ENCODE results near the gene PLXNC1.
A peak's percentile ranks its signal among the peaks of the same experiment; 100 is the strongest.

Gene PLXNC1

DNA sequence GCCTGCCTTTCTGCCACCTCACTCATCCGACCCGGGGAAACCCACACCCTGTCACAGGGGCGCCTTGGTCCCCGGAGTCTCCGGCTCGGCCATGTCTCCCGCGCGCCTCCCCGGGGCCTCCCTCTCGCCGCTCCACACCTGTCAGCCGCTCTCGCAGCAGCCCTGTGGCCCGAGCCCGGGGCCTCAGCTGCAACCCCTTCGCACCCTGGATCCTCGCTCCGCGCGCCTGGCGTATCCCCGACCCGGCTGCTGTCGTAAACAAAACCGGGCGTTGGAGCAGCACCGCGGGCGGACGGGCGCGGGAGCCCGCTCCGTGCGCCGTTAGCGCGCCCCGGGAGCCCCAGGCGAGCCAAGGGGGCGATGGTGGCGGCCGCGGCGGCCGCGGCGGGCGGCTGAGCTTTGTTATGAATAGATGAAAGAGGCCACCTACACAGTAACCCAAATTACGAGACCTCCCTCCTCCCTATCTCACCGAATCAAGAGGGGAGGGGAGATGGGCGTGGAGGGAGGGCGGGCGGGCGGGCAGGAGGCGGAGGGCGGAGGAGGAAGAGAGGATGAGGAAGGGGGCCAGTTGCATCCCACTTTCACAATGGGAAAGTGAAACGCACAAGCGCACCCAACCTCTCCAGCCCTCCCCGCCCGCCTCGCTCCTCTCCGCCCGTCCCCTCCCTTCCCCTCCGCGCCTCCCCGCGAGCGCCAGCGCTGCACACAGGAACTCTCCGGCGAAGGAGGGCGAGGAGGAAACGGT is at the start of gene PLXNC1:
TSS of gene PLXNC1 (plus strand) at position 587 of the 748 bp plus-strand sequence. CDS start 395 bp downstream, outside the sequence.
- peak; percentile 68 for DNase-seq

DNA sequence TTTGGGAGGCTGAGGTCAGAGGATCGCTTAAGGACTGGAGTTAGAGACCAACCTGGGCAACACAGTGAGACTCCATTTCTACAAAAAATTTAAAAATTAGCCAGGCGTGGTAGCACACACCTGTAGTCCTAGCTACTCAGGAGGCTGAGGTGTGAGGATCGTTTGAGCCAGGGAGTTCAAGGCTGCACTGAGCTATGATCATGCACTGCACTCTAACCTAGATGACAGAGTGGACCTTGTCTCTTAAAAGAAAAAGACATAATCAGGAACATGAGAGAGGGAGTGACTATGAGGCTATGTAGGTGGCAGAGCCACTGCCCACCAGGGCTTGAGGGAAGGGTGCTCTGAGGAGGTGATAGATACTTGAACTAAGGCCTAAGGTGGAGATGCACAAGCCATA is 49.2 kb upstream of the PLXNC1 start:
- DNase-seq, result no peak

DNA sequence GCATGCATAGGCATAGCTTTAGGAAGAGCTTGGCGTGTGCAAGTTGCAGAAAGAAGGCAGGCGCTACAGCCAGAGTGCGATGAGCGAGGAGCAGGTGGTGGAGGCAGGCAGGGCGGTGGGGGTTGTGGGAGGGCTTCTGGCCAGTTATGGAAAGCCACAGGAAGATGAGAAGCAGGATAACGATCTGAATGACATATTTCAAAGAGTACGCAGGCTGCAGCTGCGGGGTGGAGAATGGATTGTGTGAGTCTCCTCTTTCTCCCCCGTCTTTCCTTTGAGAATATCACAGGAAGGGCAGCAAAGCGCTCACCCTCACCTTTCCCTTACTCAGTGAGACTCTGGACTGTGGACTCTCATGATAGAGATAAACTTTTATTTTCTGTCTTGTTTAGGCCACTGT is 48.7 kb upstream of the PLXNC1 start:
- peak; percentile 33 for DNase-seq

DNA sequence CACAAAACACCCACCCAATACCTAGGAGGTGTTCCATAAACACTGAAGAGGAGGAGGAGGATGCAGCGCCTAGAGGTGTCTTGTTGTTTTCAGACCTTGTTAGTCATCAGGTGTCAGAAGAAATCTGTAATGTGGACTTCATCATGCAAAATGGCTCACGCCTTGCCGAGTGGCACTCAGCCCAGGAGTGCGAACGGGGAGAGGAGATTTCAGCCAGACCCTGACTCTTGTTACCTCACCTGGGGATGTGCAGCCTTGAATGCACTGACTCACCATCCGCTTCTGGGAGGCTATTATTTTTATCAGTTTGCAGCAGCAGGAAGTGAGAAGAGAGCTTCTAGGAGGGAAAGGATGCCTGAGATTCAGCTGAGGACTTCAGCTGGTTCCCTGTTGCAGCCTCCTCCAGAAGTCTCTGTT is 48.2 kb upstream of the PLXNC1 start:
- DNase-seq, result peak; percentile 56

DNA sequence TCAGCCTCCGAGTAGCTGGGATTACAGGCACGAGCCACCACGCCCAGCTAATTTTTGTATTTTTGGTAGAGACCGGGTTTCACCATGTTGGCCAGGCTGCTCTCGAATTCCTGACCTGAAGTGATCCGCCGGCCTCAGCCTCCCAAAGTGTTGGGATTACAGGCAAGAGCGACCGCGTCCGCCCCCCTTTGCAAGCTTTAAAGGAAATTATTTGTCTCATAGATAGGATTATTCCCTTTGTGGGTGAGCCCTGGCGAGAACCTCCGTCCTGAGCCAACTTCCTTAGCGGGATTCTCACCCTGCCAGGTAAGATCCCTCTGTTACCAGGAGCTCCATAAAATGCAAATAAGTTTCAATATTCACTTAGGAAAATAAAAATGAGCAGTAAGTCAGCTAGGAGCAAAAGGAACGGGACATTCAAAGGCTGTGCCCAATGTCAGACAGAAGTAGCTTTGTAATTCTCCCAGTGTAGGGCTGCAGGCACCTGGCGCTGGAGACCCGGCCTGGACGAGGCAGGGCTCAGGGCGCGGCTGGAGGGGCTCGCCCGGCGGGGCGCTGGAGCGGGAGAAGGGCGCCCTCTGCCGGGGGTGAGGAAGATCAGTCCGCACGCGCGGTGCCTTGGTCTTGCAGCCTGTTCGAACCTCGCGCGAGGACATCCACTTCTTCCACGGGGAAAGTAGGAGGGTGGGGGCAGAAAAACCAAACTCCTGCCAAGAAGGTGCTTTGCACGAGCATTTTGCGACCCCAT is 47.2 kb upstream of the PLXNC1 start:
- DNase-seq, result peak; percentile 87

DNA sequence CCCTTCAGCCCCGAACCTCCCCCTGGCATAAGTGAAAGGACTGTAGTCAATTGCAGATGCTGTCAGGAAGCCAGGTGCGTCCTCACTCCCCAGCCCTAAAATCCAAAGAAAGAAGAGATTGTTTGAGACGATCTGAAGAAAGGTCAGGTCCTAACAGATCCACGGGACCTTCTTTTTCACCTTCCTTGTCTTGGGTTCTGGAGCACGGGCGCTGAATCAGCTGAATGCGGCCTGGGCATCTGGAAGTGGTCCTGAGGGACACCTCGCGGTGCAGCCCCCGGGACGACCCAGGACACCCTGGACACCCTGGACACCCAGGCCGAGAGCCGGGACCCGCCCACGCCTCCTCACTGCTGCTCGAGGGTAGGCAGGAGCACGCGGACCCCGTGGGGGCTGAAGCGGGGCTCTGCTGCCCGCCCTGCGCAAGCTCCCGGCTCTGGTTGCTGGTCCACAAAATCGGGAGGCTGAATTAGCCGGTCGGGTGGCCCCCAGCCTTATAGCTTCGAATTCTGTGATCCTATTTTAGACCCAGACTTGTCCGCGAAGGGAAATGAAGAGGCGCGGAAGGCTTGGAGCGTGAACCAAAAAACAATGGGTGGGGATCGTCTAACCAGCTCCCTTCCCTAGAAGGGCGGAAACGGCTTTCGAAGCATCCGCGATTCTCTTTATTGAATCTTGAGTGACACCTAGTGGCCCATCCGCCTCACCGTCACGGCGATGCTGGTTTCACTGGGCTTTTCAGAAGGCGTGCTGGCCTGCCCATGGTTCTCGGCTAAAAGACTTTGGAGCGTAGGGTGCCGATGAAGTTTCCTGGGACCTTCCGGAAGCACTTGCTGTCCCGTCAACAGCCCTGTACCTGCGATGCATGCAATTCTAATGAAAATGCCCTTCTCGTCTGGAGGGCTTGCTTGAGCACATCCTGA is 46.4 kb upstream of the PLXNC1 start:
- peak; percentile 94 for DNase-seq

DNA sequence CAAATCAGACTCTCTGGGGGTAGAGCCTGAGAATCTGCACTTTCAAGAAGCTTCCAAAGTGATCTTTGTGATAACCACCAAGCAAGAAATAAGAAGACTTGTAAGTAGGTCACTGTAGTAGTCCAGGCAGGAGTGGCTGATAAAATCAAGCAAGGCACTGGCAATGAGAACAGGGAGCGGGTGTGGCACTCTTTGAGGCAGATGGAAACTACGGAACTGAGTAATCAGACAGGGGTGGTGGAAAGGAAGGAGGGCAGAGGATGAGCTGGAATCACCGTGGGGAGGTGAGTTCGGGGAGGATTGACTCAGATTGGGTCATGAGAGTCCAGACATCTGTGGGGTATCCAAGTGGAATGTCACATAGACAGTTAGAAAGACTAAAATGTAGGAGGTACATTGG is 44.4 kb upstream of the PLXNC1 start:
- DNase-seq, result no peak

DNA sequence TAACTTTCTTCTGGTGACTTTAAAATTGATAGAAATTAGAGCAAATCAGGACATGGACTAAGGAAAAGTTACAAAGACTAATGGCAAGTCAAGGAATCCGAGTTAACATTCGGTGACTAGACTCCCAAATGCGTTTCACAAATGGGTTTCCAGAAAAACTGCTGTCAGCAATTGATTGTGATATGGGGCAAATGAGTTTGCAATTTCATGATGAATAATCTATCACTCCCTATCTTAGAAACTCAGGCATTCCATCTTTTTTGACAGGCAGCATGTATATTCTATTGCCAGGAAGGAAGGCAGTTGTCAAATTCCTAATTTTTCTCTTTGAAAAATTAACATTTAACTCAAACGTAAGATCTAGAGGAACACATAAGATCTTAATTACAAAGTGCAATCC is 40.5 kb upstream of the PLXNC1 start:
- no peak for DNase-seq

DNA sequence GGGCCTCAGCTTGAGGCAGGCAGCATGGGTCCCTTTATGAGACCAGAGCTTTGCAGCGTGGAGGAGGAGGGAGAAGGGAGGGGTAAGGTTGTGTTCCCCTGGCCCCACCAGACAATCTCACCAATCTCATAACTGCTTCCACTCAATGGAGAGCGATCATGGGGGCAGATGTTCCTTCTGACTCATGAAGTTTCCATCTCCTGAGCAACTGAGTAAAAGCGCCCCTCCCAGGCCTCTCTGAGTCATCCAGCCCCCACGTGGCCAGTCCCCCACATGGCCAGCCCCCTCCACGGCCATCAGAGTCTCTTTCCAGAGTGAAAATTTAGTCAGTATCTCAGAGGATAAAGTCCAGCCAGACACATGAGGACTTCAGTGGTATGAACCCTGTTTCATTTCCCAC is 39.2 kb upstream of the PLXNC1 start:
- DNase-seq, result peak; percentile 33

DNA sequence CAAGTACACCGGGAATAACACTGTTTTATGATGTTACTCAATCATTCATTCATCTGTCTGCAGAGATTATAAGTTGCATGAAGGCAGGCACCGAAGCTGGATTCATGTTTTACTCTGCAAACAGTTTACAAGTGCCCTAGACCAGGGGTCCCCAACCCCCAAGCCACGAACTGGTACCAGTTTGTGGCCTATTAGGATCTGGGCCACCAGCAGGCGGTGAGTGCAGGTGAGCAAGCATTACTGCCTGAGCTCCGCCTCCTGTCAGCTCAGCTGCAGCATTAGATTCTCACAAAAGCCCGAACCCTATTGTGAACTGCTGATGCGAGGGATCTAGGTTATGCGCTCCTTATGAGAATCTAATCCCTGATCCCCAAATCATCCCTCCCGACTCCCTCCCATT is 38.1 kb upstream of the PLXNC1 start:
- no peak for DNase-seq

DNA sequence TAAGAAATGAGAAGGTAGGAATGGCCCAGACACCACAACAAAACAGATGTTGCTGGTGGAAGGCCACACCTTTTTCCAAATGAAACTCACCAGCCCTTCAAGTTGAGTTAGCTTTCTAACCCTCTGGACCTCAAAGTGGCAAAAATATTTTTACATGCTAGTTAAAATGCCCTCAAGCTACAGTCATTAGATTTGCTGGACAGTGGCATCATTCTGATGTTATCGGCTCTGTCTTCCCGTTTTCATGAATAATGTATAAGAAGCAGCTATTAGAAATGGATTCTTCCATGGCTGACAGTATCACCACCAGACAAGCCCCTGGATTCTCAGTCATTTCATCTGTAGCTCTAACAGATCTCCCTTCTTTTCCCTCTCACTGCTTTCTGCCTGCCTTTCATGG is 37.1 kb upstream of the PLXNC1 start:
- no peak for DNase-seq

DNA sequence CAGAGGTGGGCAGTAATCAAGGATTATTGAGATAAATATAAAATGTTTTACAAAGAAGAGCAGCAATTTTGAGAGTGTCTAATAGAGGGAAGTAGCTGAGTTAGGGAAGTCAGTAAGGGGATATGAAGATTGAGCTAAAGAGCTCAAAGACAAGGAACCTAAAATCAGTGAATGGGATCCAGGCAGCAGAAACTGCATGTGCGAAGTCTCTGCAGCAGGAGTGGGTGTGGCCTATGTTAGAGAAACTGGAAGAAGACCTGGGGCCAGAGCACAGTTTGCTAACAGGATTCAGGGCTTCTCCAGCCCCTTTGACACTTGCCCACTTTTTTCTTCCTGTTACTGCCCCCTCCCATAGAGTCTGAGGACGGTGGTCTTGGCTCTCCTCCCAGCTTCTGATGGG is 36.3 kb upstream of the PLXNC1 start:
- peak; percentile 60 for DNase-seq

DNA sequence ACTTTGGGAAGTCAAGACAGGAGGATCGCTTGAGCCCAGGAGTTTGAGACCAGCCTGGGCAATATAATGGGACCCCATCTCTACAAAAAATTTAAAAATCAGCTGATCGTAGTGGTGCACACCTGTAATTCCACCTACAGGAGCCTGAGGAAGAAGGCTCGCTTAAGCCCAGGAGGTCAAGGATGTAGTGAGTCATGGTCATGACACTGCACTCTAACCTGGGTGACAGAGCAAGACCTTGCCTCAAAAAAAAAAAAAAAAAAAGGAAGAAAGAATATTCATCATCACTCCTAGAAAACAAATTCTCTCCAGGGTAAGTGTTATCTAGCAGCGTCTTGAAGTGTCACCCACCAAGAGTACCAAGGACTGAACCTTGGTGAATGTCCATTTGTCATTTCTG is 34.2 kb upstream of the PLXNC1 start:
- DNase-seq, result no peak

DNA sequence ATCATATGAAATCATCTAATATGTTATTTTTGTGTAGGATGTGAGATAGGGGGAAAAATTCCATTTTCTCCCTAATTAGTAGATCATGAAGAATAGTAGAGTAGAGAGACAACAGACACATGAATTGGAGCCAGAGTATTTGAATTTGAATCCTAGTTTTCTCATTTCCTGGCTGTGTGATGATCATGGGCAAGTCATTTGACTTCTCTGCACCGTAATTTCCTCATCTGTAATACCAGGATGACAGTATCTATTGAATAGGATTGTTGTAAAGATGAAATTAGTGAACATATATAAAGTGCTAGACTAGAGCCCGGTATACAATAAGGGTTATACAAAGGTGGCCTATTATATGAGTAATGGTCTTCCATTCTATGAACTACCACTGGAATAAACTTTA is 32.2 kb upstream of the PLXNC1 start:
- no peak for DNase-seq

DNA sequence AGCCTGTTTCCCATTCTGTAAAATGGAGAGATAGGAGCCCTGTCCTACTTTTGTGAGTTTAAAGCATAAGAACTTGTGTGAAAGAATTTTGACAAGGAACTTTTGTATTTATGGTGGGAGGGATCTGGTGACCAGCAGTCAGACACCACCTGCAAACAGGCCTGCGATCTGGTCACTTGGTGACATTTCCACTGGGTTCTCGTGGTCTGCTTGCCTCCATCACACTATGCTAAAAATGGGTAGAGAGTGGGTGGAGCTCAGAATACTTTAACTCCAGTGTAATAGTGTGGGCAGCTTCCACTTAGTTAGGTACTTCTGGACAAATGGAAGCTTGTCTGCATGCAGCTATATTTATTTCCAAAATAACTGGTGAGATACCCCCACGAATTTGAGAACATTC is 26.5 kb upstream of the PLXNC1 start:
- no peak for DNase-seq

DNA sequence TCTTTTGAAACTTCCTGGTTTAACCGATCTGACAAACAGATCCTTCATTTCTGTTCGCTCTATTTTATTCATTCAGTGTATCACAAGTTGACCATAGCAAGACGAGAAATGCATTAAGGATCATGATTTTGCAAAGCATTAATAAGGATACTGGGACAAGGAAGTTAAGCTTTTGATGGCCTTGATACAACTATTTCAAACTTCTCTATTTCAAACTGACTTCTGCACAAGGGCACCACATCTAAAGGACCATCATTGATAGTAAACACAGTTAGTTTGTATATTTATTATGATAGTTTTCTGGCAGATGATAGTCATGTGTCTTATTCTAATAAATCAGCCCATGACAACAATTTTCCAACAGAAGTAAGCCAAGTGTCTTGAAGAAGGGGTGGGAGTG is 25.8 kb upstream of the PLXNC1 start:
- no peak for DNase-seq

DNA sequence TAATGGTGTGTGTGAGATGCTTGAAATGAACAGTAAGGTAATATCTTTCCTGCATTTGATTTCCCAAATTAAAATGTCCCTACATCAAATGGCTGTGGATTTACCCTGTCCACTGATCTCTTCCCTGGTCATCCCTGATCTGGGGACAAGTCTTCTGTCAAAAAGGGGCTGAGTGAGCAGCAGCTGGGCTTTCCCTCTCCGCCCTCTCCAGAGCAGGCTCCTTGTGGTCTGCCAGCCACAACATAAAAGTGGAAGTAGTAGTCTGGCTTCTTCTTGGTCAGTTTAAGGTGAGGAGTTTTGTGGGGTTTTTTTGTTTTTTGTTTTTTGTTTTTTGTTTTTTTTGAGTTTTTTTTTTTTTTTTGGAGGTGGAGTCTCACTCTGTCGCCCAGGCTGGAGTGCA is 25.2 kb upstream of the PLXNC1 start:
- peak; percentile 80 for DNase-seq

DNA sequence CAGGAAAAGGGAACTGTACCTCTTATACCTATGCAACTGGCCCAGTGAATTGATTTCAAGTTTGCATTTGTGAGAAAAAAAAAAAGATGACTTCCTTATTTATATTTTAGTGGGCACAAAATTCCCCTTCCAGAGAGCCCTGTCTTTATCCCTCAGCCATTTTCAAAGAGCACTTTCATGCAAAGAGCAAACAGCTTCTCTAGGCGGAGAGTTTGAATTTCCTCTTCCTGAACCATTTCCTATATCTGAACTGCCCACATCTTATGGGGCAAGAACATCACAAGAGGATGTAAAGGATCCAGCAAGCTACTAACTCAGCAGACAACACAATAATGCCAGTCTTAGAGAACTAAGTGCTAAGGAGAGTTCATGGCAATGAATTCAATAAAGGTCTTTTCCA is 22.3 kb upstream of the PLXNC1 start:
- no peak for DNase-seq

DNA sequence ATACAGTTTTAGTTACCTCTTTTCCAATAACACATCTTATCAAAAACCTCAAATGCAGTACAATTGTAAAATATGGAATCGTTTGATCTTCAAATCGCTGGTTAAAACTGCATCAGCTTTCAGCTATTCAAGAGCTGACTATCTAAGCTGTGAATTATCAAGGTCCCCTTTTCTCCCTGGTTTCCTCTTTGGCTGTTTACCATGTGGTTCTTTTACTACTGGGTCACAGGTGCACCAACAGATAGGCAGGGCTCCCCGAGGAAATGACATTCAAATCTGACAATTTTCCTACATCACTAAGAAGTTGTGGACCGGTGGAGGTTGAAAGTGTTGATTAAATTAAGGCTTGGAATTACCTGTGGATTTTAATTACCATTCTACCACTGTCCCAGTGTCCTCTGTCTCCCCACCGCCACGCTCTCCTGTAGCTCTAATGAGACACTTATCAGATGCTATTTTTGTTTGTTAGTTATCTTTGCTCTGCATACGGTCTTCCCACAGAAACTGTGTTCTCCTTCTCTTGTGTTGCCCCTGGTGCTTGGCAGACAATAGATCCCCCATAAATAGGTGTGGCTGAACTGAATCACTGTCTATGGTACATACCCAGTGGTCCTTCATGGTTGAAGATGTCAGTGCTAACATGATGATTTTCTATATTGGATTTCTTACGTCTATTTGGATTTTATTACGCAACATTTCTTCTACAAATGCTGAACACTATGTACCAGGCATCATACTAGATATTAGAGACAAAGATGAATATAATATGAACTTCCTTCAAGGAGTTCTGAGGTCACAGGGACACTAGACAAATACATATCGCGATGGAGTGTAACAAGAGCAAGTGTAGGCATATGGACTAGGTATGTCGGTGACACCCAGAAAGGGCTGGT is 20.9 kb upstream of the PLXNC1 start:
- peak; percentile 61 for DNase-seq

DNA sequence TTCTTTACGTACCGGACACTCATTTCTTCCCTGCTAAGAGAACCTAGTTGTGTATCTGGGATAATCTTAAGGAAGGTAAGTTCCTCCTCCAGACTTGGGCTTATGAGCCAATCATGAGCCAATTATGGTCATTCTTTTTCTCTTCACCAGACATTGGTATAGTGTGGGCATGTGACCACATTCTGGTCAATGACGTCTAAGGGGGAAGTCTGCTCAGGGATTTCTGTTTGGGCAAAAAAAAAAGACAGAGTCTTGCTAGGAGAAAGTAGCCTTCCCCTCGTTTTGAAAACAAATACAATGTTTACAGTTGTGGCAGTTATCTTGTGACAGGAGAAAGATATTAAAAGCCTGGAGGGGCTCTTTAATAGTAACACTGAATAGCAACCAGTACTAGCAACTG is 20.1 kb upstream of the PLXNC1 start:
- DNase-seq, result peak; percentile 77

DNA sequence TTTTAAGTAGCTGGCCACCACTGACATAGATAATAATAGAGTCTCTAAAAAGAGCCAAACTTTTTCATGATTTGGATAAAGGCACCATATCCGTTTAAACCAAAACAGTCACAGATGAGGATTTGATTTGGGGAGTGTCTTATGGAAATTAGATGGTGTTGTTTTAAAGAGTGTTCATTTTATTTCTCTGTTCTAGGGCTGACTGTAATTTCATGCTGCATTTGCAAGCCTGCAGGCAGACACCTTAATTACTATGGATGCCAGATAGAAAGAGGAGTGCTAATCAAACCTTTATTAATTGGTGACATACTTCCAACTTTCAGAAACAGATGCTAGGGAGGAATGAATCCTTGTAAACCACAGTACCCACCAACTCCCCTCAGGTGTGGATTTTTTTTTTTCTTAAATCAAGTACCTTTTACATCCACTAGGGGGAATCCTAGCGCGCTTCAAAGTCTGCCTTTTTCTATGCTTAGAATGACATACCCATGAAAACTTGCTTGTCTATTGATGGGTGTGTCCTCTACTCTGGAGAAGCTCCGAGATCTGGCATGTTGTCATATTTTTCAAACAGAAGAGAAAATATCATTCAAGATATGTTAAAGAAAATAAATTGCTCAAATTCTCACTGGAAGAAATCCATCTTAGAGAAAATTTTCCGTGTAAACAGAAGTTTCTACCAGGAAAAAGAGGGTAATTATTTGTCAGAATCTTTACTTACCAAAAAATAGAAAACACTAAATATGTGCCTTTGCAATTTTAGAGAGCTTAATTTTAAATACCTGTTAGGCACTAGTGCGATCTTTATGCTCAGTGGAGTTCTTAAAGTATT is 14.2 kb upstream of the PLXNC1 start:
- DNase-seq, result peak; percentile 81
